Measurements from ENCODE around the gene RCOR1. TPM values are rescaled to one million over a fixed set of nuclear protein-coding genes. Genes with fewer than 3 reads are reported as not detected.

RCOR1 gene
- total and polyA plus RNA-seq, 12 donors: 3.1 to 16.9 (median 12.5) TPM

DNA sequence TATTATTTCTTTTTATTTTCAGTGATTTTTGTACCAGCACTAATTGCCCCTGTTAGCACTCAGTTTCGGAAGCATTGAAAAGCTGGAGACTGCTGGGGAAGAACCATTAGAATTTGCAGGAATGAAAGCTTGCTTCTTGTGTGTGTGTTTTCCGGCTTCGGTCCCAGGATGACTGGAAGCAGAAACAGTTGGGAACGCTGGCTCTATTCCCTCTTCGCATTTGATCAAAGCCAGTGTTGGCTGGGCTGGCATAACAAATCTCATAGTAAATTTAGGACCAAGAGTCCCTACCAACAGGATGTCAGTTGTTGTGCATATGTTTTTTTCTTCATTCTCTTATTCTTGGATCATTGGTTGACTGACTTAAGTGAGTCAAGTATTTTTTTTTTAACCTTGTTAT lies 131.2 kb downstream of the RCOR1 start:
- Histone ChIP-seq H3K27ac (no peak overlapping the region), H3K4me3 (no peak overlapping the region), H3K27me3 (no peaks in the 10 kb centered on the region), H3K9me3 (no peaks in the 10 kb centered on the region), H3K36me3 (peaks cover 0 to 99% (median 41%) of the 10 kb centered on the region in 9 donors), H3K4me1 (no peaks in the 10 kb centered on the region)
- DNase-seq (no peak), ATAC-seq (no peak)
- intact Hi-C loops (cut with DNase I): no loop called here
- TF ChIP-seq, protein P1, sequence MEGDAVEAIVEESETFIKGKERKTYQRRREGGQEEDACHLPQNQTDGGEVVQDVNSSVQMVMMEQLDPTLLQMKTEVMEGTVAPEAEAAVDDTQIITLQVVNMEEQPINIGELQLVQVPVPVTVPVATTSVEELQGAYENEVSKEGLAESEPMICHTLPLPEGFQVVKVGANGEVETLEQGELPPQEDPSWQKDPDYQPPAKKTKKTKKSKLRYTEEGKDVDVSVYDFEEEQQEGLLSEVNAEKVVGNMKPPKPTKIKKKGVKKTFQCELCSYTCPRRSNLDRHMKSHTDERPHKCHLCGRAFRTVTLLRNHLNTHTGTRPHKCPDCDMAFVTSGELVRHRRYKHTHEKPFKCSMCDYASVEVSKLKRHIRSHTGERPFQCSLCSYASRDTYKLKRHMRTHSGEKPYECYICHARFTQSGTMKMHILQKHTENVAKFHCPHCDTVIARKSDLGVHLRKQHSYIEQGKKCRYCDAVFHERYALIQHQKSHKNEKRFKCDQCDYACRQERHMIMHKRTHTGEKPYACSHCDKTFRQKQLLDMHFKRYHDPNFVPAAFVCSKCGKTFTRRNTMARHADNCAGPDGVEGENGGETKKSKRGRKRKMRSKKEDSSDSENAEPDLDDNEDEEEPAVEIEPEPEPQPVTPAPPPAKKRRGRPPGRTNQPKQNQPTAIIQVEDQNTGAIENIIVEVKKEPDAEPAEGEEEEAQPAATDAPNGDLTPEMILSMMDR (IDR thresholded peaks at IDR 0.05): no peak
- 95 to 97% methylated on average over 5 of the region's 5 CpGs for WGBS, 2 donors

DNA sequence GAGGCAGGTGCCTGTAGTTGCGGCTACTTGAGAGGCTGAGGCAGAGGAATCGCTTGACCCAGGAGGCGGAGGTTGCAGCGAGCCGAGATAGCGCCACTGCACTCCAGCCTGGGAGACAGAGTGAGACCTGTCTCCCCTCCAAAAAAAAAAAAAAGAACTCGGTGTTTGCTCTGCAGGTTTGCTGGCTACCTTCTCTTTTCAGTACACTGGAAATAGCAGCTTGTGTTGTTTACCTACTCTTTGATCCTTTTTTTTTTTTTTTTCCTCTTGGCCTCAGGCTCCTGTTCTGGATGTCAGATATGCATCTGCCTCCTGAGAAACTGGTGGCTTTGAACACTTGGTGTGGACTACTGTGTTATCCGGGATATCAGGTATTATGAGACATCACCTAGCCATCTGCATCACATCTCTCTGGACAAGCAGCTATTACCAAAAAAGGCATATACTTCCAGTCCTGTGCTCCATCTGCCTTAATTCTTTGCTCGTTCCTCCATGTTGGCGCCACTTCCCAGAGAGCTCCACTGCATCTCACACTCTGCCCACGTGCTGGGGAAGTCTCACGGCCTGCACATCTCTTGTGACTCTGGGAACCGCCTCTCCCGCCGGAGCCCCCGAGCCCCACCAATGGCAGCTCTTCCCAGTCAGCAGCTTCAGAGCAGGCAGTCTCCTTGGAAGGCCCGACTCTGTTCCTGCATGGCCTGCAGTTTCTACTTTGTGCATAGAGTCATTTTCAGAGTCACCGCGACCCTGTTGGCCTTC lies 133.9 kb downstream of the RCOR1 start:
- Histone ChIP-seq H3K4me3 (no peak overlapping the region), H3K27me3 (no peaks in the 10 kb centered on the region), H3K9me3 (no peaks in the 10 kb centered on the region), H3K36me3 (peaks cover 0 to 97% (median 42%) of the 10 kb centered on the region in 9 donors), H3K4me1 (no peaks in the 10 kb centered on the region), H3K27ac (no peak overlapping the region)
- no peak for DNase-seq
- ATAC-seq: no peak
- WGBS, 2 donors: 91 to 92% methylated on average over 19 of the region's 19 CpGs
- TF ChIP-seq, protein P1 (IDR thresholded peaks at IDR 0.05): no peak
- intact Hi-C loops (cut with DNase I): no loop called here

DNA sequence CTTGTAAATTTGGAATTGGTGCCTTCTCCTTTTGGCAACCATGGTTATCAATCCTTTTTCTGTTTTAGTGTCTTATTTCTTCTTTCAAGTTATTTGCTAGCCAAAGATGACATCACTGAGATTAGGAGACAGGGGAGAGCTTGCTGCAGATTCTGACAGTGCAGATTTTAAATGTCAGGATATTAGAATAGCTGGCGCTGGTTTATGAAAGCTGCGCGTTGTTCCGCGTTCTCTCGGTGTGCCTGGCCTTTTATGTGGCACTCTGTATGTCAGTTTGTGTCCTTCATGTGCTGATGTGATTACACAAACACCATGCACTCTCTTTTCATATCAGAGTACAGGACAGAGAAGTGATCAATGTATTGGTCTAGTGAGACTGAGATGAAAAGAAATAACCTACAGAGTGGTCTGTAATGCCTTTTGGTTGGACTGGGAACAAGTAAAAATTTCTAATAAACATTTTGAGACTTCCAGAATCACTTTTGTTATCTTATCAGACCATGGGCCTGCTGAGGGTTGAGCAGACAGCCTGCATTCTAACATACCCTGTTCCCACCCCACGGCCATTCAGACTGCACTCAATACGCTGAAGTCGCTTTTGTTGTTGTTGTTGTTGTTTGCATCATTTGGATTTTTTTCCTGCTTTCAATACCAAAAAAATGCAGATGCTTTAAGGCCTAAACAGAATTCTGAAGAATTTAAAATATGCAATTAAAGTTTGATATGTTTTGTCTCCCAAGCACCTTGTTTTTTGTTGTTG lies 135.1 kb downstream of the RCOR1 start:
- 68 to 78% methylated on average over 9 of the region's 9 CpGs for WGBS, 2 donors
- no peak for ATAC-seq
- intact Hi-C loops (cut with DNase I): no loop called here

DNA sequence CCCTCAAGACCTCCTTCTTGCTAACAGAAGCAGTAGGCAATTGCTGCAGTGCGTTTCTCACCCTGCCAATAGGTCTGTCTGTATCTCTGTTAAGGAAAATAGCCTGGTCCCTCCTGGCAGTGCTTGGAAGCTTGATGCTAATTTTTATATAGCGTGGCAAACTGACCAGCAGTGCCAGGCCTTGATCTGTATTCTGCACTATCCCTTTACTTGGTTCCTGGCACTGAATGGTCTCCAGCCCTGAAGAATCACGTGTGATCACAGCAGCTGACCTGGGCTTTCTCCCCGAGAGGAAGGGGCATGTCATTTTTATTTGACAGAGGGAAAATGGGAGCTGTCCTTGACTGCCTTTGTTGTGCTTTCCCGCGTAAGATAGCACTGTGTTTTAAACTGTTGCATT lies 136.1 kb downstream of the RCOR1 start:
- Histone ChIP-seq H3K4me1 (no peaks in the 10 kb centered on the region), H3K27me3 (no peaks in the 10 kb centered on the region), H3K4me3 (no peak overlapping the region), H3K36me3 (peaks cover 0 to 76% (median 24%) of the 10 kb centered on the region in 9 donors), H3K9me3 (no peaks in the 10 kb centered on the region), H3K27ac (no peak overlapping the region)
- WGBS, 2 donors: 86 to 92% methylated on average over 6 of the region's 6 CpGs
- intact Hi-C loops (cut with DNase I): no loop called here
- DNase-seq: no peak
- TF ChIP-seq, protein P1 (IDR thresholded peaks at IDR 0.05): no peak
- ATAC-seq: no peak

More for the DNA sequence above, 135.1 kb downstream of the RCOR1 start:
- Histone ChIP-seq H3K27me3 (no peaks in the 10 kb centered on the region), H3K27ac (no peak overlapping the region), H3K4me1 (no peaks in the 10 kb centered on the region), H3K36me3 (peaks cover 0 to 86% (median 31%) of the 10 kb centered on the region in 9 donors), H3K9me3 (no peaks in the 10 kb centered on the region), H3K4me3 (no peak overlapping the region)
- TF ChIP-seq, protein P1 (IDR thresholded peaks at IDR 0.05): no peak
- no peak for DNase-seq

All from heart right ventricle (tissue), 16 donors.